Vagina (tissue), 2 donors: ENCODE measurements around the gene GAMT.

Experiments
- CTCF ChIP-seq, 3 experiments: fragments of 450-650 bp in 2 of 3; fragments of 200-600 bp in 1 of 3; sonication (generic) in 1 of 3; IDR thresholded peaks; one replicate each; pipeline ENCODE4 v1.5.1; 2017 to 2019; ENCODE audit warnings: antibody characterized with exemption in 3 of 3, mild to moderate bottlenecking in 2 of 3, moderate library complexity in 2 of 3
- POLR2A ChIP-seq, 2 donors: fragments of 450-650 bp; IDR thresholded peaks; one replicate each; pipeline ENCODE4 v1.6.1; 2017; ENCODE audit warnings: antibody characterized with exemption in 2 of 2, mild to moderate bottlenecking in 2 of 2, moderate library complexity in 2 of 2
- POLR2AphosphoS5 ChIP-seq, 2 donors: sonication (generic); formaldehyde crosslinking; IDR thresholded peaks; one replicate each; pipeline ENCODE4 v1.9.0; 2017; ENCODE audit warnings: antibody characterized with exemption in 2 of 2, mild to moderate bottlenecking in 2 of 2, low read depth in 1 of 2; ENCODE audit not compliant: insufficient read depth in 1 of 2

GRCh38 chr19:1389033-1389940, 12.1 kb downstream of the GAMT start:
- no peak for TF ChIP-seq CTCF (IDR thresholded peaks at IDR 0.05)
- no peak for TF ChIP-seq POLR2AphosphoS5 (IDR thresholded peaks at IDR 0.05; ENCODE audit: insufficient read depth in 1 of 2, low read depth in 1 of 2)
- TF ChIP-seq POLR2A (IDR thresholded peaks at IDR 0.05) = no peak
